SK-N-SH (cell line): ENCODE measurements around the gene LSP1. TPM values are rescaled to one million over a fixed set of nuclear protein-coding genes. Genes with fewer than 3 reads are reported as not detected.

Experiments used
- CTCF ChIA-PET: fragments of 300-600, 350-600 bp; formaldehyde crosslinking; extraction: SDS; loops from one replicate; lab custom pipeline; 2021; lab: Yijun Ruan, JAX
- POLR2A ChIA-PET: fragments of 350-600 bp; sonication (Branson Sonifier 250); formaldehyde crosslinking; extraction: SDS; loops from one replicate; lab custom pipeline; 2020; ENCODE audit warnings: antibody characterized with exemption, inconsistent platforms; lab: Yijun Ruan, JAX
- DNase-seq: peaks from one replicate; pipeline ENCODE4 v3.0.0; 2012
- H2AFZ ChIP-seq: fragments of 200-600 bp; sonication (generic); 2 replicates; pipeline ENCODE4 v1.8.1; 2016; ENCODE audit warnings: antibody characterized with exemption, mild to moderate bottlenecking, low read depth
- H3F3A ChIP-seq: fragments of 200-600 bp; sonication (generic); replicated peaks from 2 replicates; pipeline ENCODE3; 2016; ENCODE audit warnings: antibody characterized with exemption, mild to moderate bottlenecking; ENCODE audit not compliant: insufficient read depth
- H3K27ac ChIP-seq, 2 experiments: fragments of 200-500 bp in 1 of 2; fragments of 200-600 bp in 1 of 2; sonication (Bioruptor generic) in 1 of 2; sonication (generic), shearing (Covaris generic) in 1 of 2; 2 replicates each; pipeline versions ENCODE4 v1.5.1 to v1.6.1; 2014 to 2016; ENCODE audit warnings: low read depth in 2 of 2, inconsistent platforms in 1 of 2, low read length in 1 of 2, mild to moderate bottlenecking in 1 of 2, mixed read lengths in 1 of 2
- H3K27me3 ChIP-seq: fragments of 200-600 bp; sonication (generic), shearing (Covaris generic); 2 replicates; pipeline ENCODE4 v1.6.1; 2016; ENCODE audit warnings: mixed run types; ENCODE audit not compliant: insufficient read depth
- H3K36me3 ChIP-seq, 2 experiments: fragments of 200-500 bp in 1 of 2; fragments of 200-600 bp in 1 of 2; sonication (Bioruptor generic) in 1 of 2; sonication (generic) in 1 of 2; replicated peaks in 1 of 2; 2 replicates each; pipeline versions ENCODE3 to v1.5.1; 2014 to 2016; ENCODE audit warnings: low read length in 1 of 2, mild to moderate bottlenecking in 1 of 2; ENCODE audit not compliant: insufficient read depth in 2 of 2, control insufficient read depth in 1 of 2
- H3K4me1 ChIP-seq, 2 experiments: fragments of 200-500 bp in 1 of 2; fragments of 200-600 bp in 1 of 2; sonication (Bioruptor generic) in 1 of 2; sonication (generic), shearing (Covaris generic) in 1 of 2; 2 replicates each; pipeline versions ENCODE4 v1.5.1 to v1.6.1; 2014 to 2016; ENCODE audit warnings: low read depth in 1 of 2, low read length in 1 of 2, mixed run types in 1 of 2; ENCODE audit not compliant: insufficient read depth in 2 of 2, control insufficient read depth in 1 of 2
- H3K4me2 ChIP-seq: fragments of 200-600 bp; sonication (generic), shearing (Covaris generic); 2 replicates; pipeline ENCODE4 v1.6.1; 2017; ENCODE audit warnings: mixed run types
- H3K4me3 ChIP-seq, 2 experiments: fragments of 200-500 bp in 1 of 2; fragments of 200-600 bp in 1 of 2; sonication (Bioruptor generic) in 1 of 2; sonication (generic), shearing (Covaris generic) in 1 of 2; 2 replicates each; pipeline versions ENCODE4 v1.5.1 to v1.8.1; 2014 to 2016; ENCODE audit warnings: low read depth in 2 of 2, inconsistent platforms in 1 of 2, low read length in 1 of 2, mild to moderate bottlenecking in 1 of 2, mixed read lengths in 1 of 2, moderate library complexity in 1 of 2
- H3K79me2 ChIP-seq: fragments of 200-600 bp; sonication (generic); 2 replicates; pipeline ENCODE4 v1.8.1; 2017; ENCODE audit warnings: mild to moderate bottlenecking; ENCODE audit not compliant: insufficient read depth
- H3K9ac ChIP-seq: fragments of 200-600 bp; sonication (generic); 2 replicates; pipeline ENCODE4 v1.6.1; 2017; ENCODE audit warnings: mixed run types
- H3K9me2 ChIP-seq: fragments of 200-600 bp; sonication (generic); 2 replicates; pipeline ENCODE4 v1.6.1; 2017; ENCODE audit warnings: mixed run types
- H3K9me3 ChIP-seq: fragments of 200-600 bp; sonication (generic); 2 replicates; pipeline ENCODE4 v1.6.1; 2017; ENCODE audit warnings: mixed run types, mild to moderate bottlenecking, moderate library complexity
- H4K20me1 ChIP-seq: fragments of 200-600 bp; sonication (generic); 2 replicates; pipeline ENCODE4 v1.6.1; 2017; ENCODE audit warnings: mild to moderate bottlenecking, mixed run types; ENCODE audit not compliant: insufficient read depth
- CHD2 ChIP-seq: fragments of 150-350 bp; IDR thresholded peaks from 2 replicates; pipeline ENCODE4 v1.6.1; 2018; ENCODE audit warnings: low read length; ENCODE audit not compliant: partially characterized antibody
- FOXJ3 ChIP-seq: sonication (generic); formaldehyde crosslinking; IDR thresholded peaks from 2 replicates; pipeline ENCODE4 v1.5.1; 2020; ENCODE audit warnings: mild to moderate bottlenecking, missing genetic modification reagents
- NFIC ChIP-seq: IDR thresholded peaks from 2 replicates; pipeline ENCODE4 v1.4.0; 2012; ENCODE audit warnings: borderline replicate concordance
- NRF1 ChIP-seq: IDR thresholded peaks from 2 replicates; pipeline ENCODE4 v1.6.1; 2012; ENCODE audit warnings: low read depth, mild to moderate bottlenecking, low read length
- POLR2AphosphoS5 ChIP-seq: IDR thresholded peaks from 2 replicates; pipeline ENCODE4 v1.6.1; 2012; ENCODE audit warnings: low read depth, low read length
- RFX5 ChIP-seq: IDR thresholded peaks from 2 replicates; pipeline ENCODE4 v1.6.1; 2012; ENCODE audit warnings: mild to moderate bottlenecking, improper control_type of control experiment, low read length
- SMC3 ChIP-seq: IDR thresholded peaks from 2 replicates; pipeline ENCODE4 v1.6.1; 2012; ENCODE audit warnings: low read depth, low read length, improper control_type of control experiment
- TEAD4 ChIP-seq: IDR thresholded peaks from 2 replicates; pipeline ENCODE4 v1.4.0; 2012; ENCODE audit warnings: mild to moderate bottlenecking, borderline replicate concordance; ENCODE audit not compliant: insufficient read depth
- WGBS: methylation state at CpG from one replicate; pipeline ENCODE4 v1.1.6; 2017; ENCODE audit warnings: low lambda C conversion rate; 5-methylcytosine and 5-hydroxymethylcytosine counted together
- polyA plus RNA-seq, 3 experiments: library from polyadenylated mRNA; depleted of rRNA; stranded (reverse); fragments of >200 nt; gene quantifications; 2 replicates each; pipeline ENCODE4 v1.2.3, GENCODE V29; 2012
- TF ChIP-seq, protein P1 (sequence below): fragments of 150-350 bp; IDR thresholded peaks from 2 replicates; pipeline ENCODE4 v1.6.1; 2017; ENCODE audit warnings: antibody characterized with exemption, low read length, low read depth, borderline replicate concordance
- TF ChIP-seq, protein P2 (sequence below): IDR thresholded peaks from 2 replicates; pipeline ENCODE4; 2012
- TF ChIP-seq, protein P3 (sequence below): fragments of 200-600 bp; sonication (generic); IDR thresholded peaks from 2 replicates; pipeline ENCODE4 v1.6.1; 2017; ENCODE audit warnings: antibody characterized with exemption, mild to moderate bottlenecking, moderate library complexity

LSP1 gene
- polyA plus RNA-seq, 1 of the 3 experiments (the other 2 are of a cell fraction) = 0.38 TPM

DNA sequence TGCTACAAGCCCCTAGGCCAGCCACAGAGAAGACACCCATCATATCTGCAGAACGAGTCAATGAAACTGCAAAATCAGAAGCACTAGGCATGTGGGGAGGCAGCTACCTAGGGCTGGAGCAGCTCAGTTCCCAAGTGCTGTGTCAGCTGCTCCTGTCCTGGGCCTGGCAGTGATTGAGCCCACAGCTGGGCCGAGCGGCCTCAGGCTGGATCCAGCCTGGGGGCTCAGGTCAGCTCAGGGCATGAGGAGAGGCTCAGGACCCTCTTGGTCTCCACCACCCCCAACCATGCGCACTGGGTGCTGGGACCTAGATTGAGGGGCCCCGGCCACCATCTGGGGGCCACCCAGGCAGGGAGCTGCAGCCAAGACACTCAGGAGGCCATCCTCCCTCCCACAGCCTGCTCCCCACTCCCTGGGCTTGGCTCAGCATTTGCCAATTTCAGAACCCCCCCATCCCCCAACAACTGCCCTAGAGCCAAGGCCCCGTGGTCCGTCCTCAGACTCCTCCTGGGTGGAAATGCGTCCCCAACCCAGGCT, 64.2 kb downstream of the LSP1 start:
- Histone ChIP-seq H3K79me2 (no peaks in the 10 kb centered on the region), H3K9ac (no peak overlapping the region), H3K4me2 (no peak overlapping the region), H3K36me3 (no peaks in the 10 kb centered on the region), H3K4me1 (peaks cover 0 to 17% of the 10 kb centered on the region in 2 experiments; a peak in 1 of 4 replicates), H4K20me1 (no peaks in the 10 kb centered on the region), H3K9me3 (no peaks in the 10 kb centered on the region), H3K9me2 (no peaks in the 10 kb centered on the region), H3K27ac (no peak overlapping the region), H2AFZ (no peak overlapping the region), H3K4me3 (no peak overlapping the region), H3K27me3 (no peaks in the 10 kb centered on the region), H3F3A (no peaks in the 10 kb centered on the region)
- no peak for DNase-seq
- ChIA-PET CTCF (interaction anchor here (0.9 to 2.8 kb wide), 6 partner anchors 21 to 234 kb away, joined by 3 to 24 read pairs (median 8); no protein-coding TSS in a partner anchor), POLR2A (interaction anchor here (1.3 kb wide), 1 partner anchor 63 kb away, joined by 3 read pairs; no protein-coding TSS in a partner anchor)
- WGBS = 71% methylated on average over 5 of the region's 8 CpGs
- TF ChIP-seq, protein P1, sequence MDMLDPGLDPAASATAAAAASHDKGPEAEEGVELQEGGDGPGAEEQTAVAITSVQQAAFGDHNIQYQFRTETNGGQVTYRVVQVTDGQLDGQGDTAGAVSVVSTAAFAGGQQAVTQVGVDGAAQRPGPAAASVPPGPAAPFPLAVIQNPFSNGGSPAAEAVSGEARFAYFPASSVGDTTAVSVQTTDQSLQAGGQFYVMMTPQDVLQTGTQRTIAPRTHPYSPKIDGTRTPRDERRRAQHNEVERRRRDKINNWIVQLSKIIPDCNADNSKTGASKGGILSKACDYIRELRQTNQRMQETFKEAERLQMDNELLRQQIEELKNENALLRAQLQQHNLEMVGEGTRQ = no peak
- TF ChIP-seq TEAD4 (no peak), CHD2 (no peak), RFX5 (no peak), SMC3 (no peak), NFIC (no peak), POLR2AphosphoS5 (no peak), FOXJ3 (CRISPR knock-in tag) (no peak), NRF1 (no peak)

DNA sequence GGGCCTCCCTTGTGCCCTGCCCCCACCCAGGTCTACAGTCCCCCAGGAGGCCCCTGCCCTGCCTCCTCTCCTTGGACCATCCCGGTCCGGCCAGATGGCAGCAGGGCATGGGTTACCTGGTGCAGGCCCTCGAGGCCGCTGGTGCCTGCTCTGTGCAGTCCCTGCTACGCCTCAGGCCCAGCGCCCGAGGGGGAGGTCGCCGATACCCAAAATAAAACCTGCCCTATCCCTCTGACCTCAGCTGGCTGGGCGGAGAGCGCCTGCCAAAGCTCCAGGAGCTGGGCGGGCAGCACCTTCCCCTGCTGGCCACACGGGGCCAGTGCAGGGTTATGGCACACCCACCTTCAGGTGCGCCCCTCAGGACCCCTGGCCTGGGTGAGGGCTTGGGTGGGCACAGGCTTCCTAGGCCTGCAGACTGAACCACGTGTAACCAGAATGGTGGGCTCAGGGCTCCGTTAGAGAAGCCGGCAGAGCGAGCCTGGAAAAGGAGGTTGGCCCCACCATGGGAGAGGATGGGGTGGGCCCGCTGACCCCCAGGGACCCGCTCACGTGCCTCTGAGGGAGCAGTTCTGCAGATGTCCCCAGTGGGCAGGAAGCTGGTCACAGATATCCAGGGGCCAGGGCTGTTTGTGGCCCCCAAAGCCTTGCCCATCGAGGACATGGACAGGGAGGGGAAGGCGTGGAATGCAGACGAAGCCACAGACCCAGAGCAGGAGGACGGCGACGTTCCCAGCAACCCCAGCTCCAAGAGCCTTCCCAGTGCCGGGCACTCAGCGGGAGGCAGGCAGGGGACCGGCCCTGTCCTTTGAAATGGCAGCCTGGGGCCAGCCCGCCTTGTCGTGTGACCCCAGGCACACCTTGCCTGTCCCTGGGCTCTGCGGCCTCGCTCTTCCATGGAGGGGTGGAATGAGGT, 64.9 kb downstream of the LSP1 start:
- no peaks in the 10 kb centered on the region for H3F3A ChIP-seq
- DNase-seq = peak; percentile 59
- H3K4me1 ChIP-seq = peaks cover 0 to 21% of the 10 kb centered on the region in 2 experiments; a peak in 1 of 4 replicates
- no peaks in the 10 kb centered on the region for H3K36me3 ChIP-seq
- H3K4me3 ChIP-seq = no peak overlapping the region
- H3K9me2 ChIP-seq = no peaks in the 10 kb centered on the region
- H3K9ac ChIP-seq = no peak overlapping the region
- no peaks in the 10 kb centered on the region for H3K79me2 ChIP-seq
- H3K27ac ChIP-seq = no peak overlapping the region
- H3K4me2 ChIP-seq = no peak overlapping the region
- CTCF ChIA-PET = interaction anchor here (0.9 to 2.8 kb wide), 7 partner anchors 17 to 234 kb away, joined by 3 to 24 read pairs (median 7); no protein-coding TSS in a partner anchor
- H4K20me1 ChIP-seq = no peaks in the 10 kb centered on the region
- no peaks in the 10 kb centered on the region for H3K9me3 ChIP-seq
- POLR2A ChIA-PET = interaction anchor here (1.3 kb wide), 1 partner anchor 63 kb away, joined by 3 read pairs; no protein-coding TSS in a partner anchor
- no peaks in the 10 kb centered on the region for H3K27me3 ChIP-seq
- WGBS = 100% methylated on average over 1 of the region's 34 CpGs
- H2AFZ ChIP-seq = no peak overlapping the region
- TF ChIP-seq, protein P2, sequence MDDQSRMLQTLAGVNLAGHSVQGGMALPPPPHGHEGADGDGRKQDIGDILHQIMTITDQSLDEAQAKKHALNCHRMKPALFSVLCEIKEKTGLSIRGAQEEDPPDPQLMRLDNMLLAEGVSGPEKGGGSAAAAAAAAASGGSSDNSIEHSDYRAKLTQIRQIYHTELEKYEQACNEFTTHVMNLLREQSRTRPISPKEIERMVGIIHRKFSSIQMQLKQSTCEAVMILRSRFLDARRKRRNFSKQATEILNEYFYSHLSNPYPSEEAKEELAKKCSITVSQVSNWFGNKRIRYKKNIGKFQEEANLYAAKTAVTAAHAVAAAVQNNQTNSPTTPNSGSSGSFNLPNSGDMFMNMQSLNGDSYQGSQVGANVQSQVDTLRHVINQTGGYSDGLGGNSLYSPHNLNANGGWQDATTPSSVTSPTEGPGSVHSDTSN = no peak
- TF ChIP-seq, protein P3, sequence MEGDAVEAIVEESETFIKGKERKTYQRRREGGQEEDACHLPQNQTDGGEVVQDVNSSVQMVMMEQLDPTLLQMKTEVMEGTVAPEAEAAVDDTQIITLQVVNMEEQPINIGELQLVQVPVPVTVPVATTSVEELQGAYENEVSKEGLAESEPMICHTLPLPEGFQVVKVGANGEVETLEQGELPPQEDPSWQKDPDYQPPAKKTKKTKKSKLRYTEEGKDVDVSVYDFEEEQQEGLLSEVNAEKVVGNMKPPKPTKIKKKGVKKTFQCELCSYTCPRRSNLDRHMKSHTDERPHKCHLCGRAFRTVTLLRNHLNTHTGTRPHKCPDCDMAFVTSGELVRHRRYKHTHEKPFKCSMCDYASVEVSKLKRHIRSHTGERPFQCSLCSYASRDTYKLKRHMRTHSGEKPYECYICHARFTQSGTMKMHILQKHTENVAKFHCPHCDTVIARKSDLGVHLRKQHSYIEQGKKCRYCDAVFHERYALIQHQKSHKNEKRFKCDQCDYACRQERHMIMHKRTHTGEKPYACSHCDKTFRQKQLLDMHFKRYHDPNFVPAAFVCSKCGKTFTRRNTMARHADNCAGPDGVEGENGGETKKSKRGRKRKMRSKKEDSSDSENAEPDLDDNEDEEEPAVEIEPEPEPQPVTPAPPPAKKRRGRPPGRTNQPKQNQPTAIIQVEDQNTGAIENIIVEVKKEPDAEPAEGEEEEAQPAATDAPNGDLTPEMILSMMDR = peak; percentile 41; the same call in 1 of the 2 replicates
